ENCODE measurements around the gene KRT73.

Gene KRT73

DNA sequence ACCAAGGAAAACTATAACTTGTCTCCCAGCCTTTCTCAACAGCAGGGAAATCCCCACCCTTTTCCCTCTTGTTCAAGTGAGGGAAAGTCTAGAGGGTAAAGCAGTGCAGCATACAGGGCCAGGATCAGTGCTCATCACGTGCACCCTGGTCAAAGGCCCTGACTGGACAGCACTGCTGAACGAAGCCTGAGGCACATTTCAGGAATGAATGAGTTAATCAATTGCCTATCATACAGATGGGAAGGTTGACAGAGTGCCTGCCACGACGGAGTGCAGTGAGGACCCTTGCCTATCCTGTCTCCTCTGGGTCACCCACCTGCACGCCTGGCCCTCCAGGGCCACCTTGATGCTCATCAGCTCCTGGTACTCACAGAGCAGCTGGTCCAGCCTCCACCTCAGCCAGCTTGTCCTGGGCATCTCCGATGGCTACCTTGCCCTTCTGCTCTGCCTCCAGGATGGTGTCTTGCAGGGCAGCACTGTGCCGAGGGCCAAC is 11.7 kb upstream of the KRT73 start:
- no peak for DNase-seq (ENCODE audit: low read depth, low spot score)
- TF ChIP-seq, protein P1, sequence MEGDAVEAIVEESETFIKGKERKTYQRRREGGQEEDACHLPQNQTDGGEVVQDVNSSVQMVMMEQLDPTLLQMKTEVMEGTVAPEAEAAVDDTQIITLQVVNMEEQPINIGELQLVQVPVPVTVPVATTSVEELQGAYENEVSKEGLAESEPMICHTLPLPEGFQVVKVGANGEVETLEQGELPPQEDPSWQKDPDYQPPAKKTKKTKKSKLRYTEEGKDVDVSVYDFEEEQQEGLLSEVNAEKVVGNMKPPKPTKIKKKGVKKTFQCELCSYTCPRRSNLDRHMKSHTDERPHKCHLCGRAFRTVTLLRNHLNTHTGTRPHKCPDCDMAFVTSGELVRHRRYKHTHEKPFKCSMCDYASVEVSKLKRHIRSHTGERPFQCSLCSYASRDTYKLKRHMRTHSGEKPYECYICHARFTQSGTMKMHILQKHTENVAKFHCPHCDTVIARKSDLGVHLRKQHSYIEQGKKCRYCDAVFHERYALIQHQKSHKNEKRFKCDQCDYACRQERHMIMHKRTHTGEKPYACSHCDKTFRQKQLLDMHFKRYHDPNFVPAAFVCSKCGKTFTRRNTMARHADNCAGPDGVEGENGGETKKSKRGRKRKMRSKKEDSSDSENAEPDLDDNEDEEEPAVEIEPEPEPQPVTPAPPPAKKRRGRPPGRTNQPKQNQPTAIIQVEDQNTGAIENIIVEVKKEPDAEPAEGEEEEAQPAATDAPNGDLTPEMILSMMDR (IDR thresholded peaks at IDR 0.05; ENCODE audit: insufficient read depth, low read length, missing control alignments): no peak
- ChIA-PET POLR2A (no interaction called here), CTCF (no interaction called here)
- no peak overlapping the region for H3K4me3 ChIP-seq (ENCODE audit: low read depth, low read length)

GRCh38 chr12:52629281-52630007 is 11.1 kb upstream of the KRT73 start:
- CTCF ChIA-PET: no interaction called here
- TF ChIP-seq, protein P1 (IDR thresholded peaks at IDR 0.05; ENCODE audit: insufficient read depth, low read length, missing control alignments): no peak

GRCh38 chr12:52628841-52629240 is 10.5 kb upstream of the KRT73 start:
- CTCF ChIA-PET: no interaction called here
- H3K4me3 ChIP-seq (ENCODE audit: low read depth, low read length): no peak overlapping the region
- DNase-seq (ENCODE audit: low read depth, low spot score): no peak
- POLR2A ChIA-PET: no interaction called here
- TF ChIP-seq, protein P1 (IDR thresholded peaks at IDR 0.05; ENCODE audit: insufficient read depth, low read length, missing control alignments): no peak

More at GRCh38 chr12:52629281-52630007, 11.1 kb upstream of the KRT73 start:
- POLR2A ChIA-PET: no interaction called here
- DNase-seq (ENCODE audit: low read depth, low spot score): no peak
- no peak overlapping the region for H3K4me3 ChIP-seq (ENCODE audit: low read depth, low read length)

GRCh38 chr12:52628111-52628507 is 9.8 kb upstream of the KRT73 start:
- H3K4me3 ChIP-seq (ENCODE audit: low read depth, low read length): no peak overlapping the region
- ChIA-PET POLR2A (no interaction called here), CTCF (no interaction called here)
- DNase-seq (ENCODE audit: low read depth, low spot score): no peak
- TF ChIP-seq, protein P1 (IDR thresholded peaks at IDR 0.05; ENCODE audit: insufficient read depth, low read length, missing control alignments): no peak

DNA sequence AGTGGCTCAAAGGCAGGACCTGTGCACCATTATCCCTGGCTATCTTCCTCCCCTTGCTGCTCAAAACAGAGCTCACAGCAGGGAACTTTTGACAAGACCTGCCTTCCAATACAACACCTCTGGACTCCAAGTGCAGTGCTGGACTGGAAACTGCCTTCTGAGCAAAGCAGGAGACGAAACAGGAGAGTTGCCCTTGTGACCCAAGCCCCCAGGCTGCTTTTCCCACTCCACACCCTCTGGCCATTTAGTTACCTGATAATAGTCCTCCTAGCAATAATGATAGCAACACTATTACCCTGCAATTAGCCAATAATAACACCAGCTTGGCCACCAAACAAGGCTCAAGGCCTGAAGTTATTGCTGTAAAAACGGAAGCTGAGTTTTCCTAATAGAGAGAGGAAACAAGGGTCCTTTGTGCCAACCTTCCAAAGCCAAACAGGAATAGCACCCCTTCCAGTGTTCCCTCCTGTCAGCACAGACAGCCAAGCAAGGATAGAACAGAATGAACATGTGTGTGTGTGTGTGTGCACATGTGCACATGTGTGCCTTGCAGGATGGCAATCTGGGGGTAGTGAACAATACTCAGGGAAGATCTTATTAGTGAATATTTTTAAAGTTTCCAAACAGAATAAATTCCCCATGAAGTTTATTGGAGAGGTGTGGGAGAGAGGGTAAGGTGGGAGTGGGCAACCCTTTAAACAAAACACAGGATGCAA is 9.2 kb upstream of the KRT73 start:
- no peak for DNase-seq (ENCODE audit: low read depth, low spot score)

DNA sequence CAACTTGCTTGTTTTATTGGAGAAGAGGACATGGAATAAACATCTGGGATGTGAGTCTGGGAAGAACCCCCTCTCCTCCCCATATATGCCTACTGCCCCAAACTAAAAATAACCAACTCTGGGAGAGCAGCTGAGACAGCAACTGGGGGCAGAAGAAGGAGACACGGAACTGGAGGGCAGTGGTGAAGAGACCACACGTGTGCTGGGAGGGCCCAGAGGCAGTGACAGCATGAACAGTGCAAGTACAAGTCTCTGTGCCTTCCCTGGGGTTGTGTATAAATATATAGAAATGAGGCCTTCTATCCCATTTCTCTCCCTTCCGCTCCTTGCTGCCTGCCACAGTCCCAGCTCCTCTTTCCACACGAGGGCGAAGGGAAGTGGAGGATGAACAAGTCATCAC is 4.0 kb upstream of the KRT73 start:
- POLR2A ChIA-PET: no interaction called here

More for the DNA sequence above, 9.2 kb upstream of the KRT73 start:
- TF ChIP-seq, protein P1 (IDR thresholded peaks at IDR 0.05; ENCODE audit: insufficient read depth, low read length, missing control alignments): no peak
- ChIA-PET POLR2A (no interaction called here), CTCF (interaction anchor here (1.0 kb wide), 1 partner anchor 44 kb away, joined by 3 read pairs; no protein-coding TSS in a partner anchor)
- H3K4me3 ChIP-seq (ENCODE audit: low read depth, low read length): no peak overlapping the region

More for the DNA sequence above, 4.0 kb upstream of the KRT73 start:
- no peak for DNase-seq (ENCODE audit: low read depth, low spot score)
- TF ChIP-seq, protein P1 (IDR thresholded peaks at IDR 0.05; ENCODE audit: insufficient read depth, low read length, missing control alignments): no peak
- CTCF ChIA-PET: interaction anchor here (1.1 kb wide), 1 partner anchor 257 kb away, joined by 3 read pairs; no protein-coding TSS in a partner anchor
- no peak overlapping the region for H3K4me3 ChIP-seq (ENCODE audit: low read depth, low read length)

All from AG04449 (cell line).